HepG2 (cell line): ENCODE measurements around the gene PTGIR. TPM values are rescaled to one million over a fixed set of nuclear protein-coding genes. Genes with fewer than 3 reads are reported as not detected.

ENCODE experiments used
- AGO2 ChIP-seq: fragments of 200-400 bp; formaldehyde crosslinking; optimal IDR thresholded peaks from 2 replicates; pipeline ENCODE3; 2017; ENCODE audit warnings: mild to moderate bottlenecking, low read depth, low read length, moderate library complexity
- DNMT3B ChIP-seq: conservative IDR thresholded peaks from 2 replicates; pipeline ENCODE4 v1.6.1; 2016; ENCODE audit warnings: missing biosample characterization, control low read depth
- FOXM1 ChIP-seq: sonication (generic); formaldehyde crosslinking; IDR thresholded peaks from 2 replicates; pipeline ENCODE4 v1.5.0; 2020; ENCODE audit warnings: missing genetic modification reagents
- HOXA3 ChIP-seq: sonication (generic); formaldehyde crosslinking; IDR thresholded peaks from 2 replicates; pipeline ENCODE4 v1.5.0; 2020; ENCODE audit warnings: missing genetic modification reagents
- IRF2 ChIP-seq: IDR thresholded peaks from 2 replicates; pipeline ENCODE4 v1.6.1; 2018; ENCODE audit warnings: missing genetic modification reagents, missing compliant biosample characterization
- RFX1 ChIP-seq: fragments of 450-650 bp; IDR thresholded peaks from 2 replicates; pipeline ENCODE4 v1.6.1; 2017
- SALL1 ChIP-seq: sonication (generic); formaldehyde crosslinking; IDR thresholded peaks from 2 replicates; pipeline ENCODE4 v1.8.0; 2022; ENCODE audit warnings: mild to moderate bottlenecking, missing genetic modification reagents
- SMAD3 ChIP-seq: sonication (generic); formaldehyde crosslinking; IDR thresholded peaks from 2 replicates; pipeline ENCODE4 v1.4.0; 2020; ENCODE audit warnings: missing genetic modification reagents
- SMC3 ChIP-seq: IDR thresholded peaks from 2 replicates; pipeline ENCODE4 v1.6.1; 2011; ENCODE audit warnings: low read length, improper control_type of control experiment
- THAP11 ChIP-seq: IDR thresholded peaks from 2 replicates; pipeline ENCODE4 v1.6.1; 2016; ENCODE audit warnings: missing biosample characterization, missing genetic modification reagents
- ZNF383 ChIP-seq: sonication (generic); formaldehyde crosslinking; IDR thresholded peaks from 2 replicates; pipeline ENCODE4 v1.4.0; 2020; ENCODE audit warnings: missing genetic modification reagents, mild to moderate bottlenecking, borderline replicate concordance
- ZNF501 ChIP-seq: sonication (generic); formaldehyde crosslinking; IDR thresholded peaks from 2 replicates; pipeline ENCODE4 v1.5.1; 2020; ENCODE audit warnings: mild to moderate bottlenecking, moderate library complexity, missing genetic modification reagents
- ZNF530 ChIP-seq: sonication (generic); formaldehyde crosslinking; IDR thresholded peaks from 2 replicates; pipeline ENCODE4 v1.5.0; 2020; ENCODE audit warnings: low read depth, mild to moderate bottlenecking, missing genetic modification reagents
- ZNF773 ChIP-seq: sonication (generic); formaldehyde crosslinking; IDR thresholded peaks from 2 replicates; pipeline ENCODE4 v1.4.0; 2020; ENCODE audit warnings: missing genetic modification reagents, borderline replicate concordance
- polyA plus RNA-seq, 8 experiments: library from polyadenylated mRNA; depleted of rRNA in 3 of 8; stranded (reverse) in 7 of 8; unstranded in 1 of 8; fragments of >200 nt; fragmentation: Illumina TruSeq in 4 of 8; extraction: Trizol in 4 of 8; gene quantifications; 2 replicates each; pipeline versions ENCODE4 v1.2.1 to v1.2.3, GENCODE V29; 2011 to 2016; ENCODE audit warnings: low read depth in 4 of 8, missing spikeins in 1 of 8, mixed read lengths in 1 of 8; ENCODE audit not compliant: insufficient read depth in 1 of 8
- total RNA-seq, 5 experiments: library from RNA; depleted of rRNA; stranded (reverse); fragments of >200 nt; fragmentation: Illumina TruSeq; extraction: Trizol; gene quantifications; 2 replicates each; pipeline ENCODE4 v1.2.3, GENCODE V29; 2016; ENCODE audit warnings: low read depth in 1 of 5
- TF ChIP-seq, protein P1 (sequence below): sonication (generic); formaldehyde crosslinking; IDR thresholded peaks from 2 replicates; pipeline ENCODE4 v1.4.0; 2020; ENCODE audit warnings: missing genetic modification reagents
- TF ChIP-seq, protein P2 (sequence below): sonication (generic); formaldehyde crosslinking; IDR thresholded peaks from 2 replicates; pipeline ENCODE4 v1.5.1; 2020; ENCODE audit warnings: missing genetic modification reagents, mild to moderate bottlenecking, borderline replicate concordance
- TF ChIP-seq, protein P3 (sequence below): IDR thresholded peaks from 2 replicates; pipeline ENCODE4 v1.4.0; 2020; ENCODE audit warnings: mild to moderate bottlenecking, missing genetic modification reagents

PTGIR gene
- total and polyA plus RNA-seq, 2 of the 13 experiments (the other 11 are each of a cell fraction or from before 2014, with no cell fraction given) = not detected

DNA sequence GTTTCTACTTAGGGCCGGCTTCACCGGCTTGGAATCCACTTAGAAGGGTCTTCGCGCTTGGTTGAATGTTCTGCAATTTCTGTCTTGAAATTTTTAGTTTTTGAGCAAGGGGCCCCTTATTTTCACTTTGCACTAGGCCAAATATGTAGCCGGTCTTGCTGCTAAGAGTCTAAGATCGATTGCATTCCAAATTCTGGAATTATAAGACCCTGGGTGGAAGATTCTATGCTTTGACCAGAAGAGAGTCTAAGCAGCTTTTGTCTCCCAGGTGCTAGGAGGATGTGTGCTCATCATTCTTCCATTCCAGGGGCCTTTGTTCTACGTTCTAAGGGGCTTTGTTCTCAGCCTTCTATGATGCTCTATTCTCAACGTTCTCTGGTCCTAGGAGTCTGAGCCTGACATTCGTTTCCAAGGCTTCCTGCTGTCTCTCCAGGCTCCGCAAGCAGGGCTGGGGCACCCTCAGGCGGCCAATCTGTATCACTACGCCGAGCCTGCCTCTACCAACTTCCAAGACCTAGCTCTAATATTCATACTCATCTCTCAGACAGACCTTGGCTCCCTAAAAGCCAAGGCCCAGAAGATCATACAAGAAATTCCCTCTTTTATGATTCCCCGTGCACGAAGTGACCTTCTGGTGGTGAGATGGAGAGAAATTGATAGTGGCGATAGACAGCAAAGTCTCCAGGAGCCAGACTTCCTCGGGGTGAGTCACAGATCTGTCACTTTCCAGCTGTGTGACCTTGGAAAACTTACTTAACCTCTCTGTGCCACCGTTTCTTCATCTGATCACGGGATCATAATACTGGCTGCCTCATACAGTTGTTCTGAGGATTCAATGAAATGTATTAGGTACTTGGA, 37.1 kb upstream of the PTGIR start (continued):
- TF ChIP-seq ZNF501 (CRISPR knock-in tag) = peak; percentile 32; the same call in 1 of the 2 replicates
- TF ChIP-seq ZNF383 = no peak
- TF ChIP-seq, protein P1, sequence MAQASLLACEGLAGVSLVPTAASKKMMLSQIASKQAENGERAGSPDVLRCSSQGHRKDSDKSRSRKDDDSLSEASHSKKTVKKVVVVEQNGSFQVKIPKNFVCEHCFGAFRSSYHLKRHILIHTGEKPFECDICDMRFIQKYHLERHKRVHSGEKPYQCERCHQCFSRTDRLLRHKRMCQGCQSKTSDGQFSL (CRISPR knock-in tag) = no peak
- TF ChIP-seq HOXA3 = peak; percentile 24; the same call in 1 of the 2 replicates
- no peak for TF ChIP-seq FOXM1 (CRISPR knock-in tag)
- no peak for TF ChIP-seq ZNF530 (CRISPR knock-in tag)
- TF ChIP-seq SMC3 = peak; percentile 90
- TF ChIP-seq AGO2 = no peak
- TF ChIP-seq SALL1 (CRISPR knock-in tag) = peak; percentile 22; the same call in 1 of the 2 replicates
- TF ChIP-seq RFX1 = no peak
- TF ChIP-seq, protein P2, sequence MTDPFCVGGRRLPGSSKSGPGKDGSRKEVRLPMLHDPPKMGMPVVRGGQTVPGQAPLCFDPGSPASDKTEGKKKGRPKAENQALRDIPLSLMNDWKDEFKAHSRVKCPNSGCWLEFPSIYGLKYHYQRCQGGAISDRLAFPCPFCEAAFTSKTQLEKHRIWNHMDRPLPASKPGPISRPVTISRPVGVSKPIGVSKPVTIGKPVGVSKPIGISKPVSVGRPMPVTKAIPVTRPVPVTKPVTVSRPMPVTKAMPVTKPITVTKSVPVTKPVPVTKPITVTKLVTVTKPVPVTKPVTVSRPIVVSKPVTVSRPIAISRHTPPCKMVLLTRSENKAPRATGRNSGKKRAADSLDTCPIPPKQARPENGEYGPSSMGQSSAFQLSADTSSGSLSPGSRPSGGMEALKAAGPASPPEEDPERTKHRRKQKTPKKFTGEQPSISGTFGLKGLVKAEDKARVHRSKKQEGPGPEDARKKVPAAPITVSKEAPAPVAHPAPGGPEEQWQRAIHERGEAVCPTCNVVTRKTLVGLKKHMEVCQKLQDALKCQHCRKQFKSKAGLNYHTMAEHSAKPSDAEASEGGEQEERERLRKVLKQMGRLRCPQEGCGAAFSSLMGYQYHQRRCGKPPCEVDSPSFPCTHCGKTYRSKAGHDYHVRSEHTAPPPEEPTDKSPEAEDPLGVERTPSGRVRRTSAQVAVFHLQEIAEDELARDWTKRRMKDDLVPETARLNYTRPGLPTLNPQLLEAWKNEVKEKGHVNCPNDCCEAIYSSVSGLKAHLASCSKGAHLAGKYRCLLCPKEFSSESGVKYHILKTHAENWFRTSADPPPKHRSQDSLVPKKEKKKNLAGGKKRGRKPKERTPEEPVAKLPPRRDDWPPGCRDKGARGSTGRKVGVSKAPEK (CRISPR knock-in tag) = no peak
- TF ChIP-seq IRF2 (CRISPR knock-in tag) = 0 out of 2 replicates have a peak, but pooled peaks have one; percentile 29
- TF ChIP-seq ZNF773 = no peak
- TF ChIP-seq THAP11 (CRISPR knock-in tag) = peak; percentile 27; the same call in 1 of the 2 replicates
- 0 out of 2 replicates have a peak, but pooled peaks have one; percentile 30 for TF ChIP-seq SMAD3 (CRISPR knock-in tag)
- TF ChIP-seq DNMT3B (CRISPR knock-in tag) = no peak
- TF ChIP-seq, protein P3, sequence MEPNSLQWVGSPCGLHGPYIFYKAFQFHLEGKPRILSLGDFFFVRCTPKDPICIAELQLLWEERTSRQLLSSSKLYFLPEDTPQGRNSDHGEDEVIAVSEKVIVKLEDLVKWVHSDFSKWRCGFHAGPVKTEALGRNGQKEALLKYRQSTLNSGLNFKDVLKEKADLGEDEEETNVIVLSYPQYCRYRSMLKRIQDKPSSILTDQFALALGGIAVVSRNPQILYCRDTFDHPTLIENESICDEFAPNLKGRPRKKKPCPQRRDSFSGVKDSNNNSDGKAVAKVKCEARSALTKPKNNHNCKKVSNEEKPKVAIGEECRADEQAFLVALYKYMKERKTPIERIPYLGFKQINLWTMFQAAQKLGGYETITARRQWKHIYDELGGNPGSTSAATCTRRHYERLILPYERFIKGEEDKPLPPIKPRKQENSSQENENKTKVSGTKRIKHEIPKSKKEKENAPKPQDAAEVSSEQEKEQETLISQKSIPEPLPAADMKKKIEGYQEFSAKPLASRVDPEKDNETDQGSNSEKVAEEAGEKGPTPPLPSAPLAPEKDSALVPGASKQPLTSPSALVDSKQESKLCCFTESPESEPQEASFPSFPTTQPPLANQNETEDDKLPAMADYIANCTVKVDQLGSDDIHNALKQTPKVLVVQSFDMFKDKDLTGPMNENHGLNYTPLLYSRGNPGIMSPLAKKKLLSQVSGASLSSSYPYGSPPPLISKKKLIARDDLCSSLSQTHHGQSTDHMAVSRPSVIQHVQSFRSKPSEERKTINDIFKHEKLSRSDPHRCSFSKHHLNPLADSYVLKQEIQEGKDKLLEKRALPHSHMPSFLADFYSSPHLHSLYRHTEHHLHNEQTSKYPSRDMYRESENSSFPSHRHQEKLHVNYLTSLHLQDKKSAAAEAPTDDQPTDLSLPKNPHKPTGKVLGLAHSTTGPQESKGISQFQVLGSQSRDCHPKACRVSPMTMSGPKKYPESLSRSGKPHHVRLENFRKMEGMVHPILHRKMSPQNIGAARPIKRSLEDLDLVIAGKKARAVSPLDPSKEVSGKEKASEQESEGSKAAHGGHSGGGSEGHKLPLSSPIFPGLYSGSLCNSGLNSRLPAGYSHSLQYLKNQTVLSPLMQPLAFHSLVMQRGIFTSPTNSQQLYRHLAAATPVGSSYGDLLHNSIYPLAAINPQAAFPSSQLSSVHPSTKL (CRISPR knock-in tag) = 0 out of 2 replicates have a peak, but pooled peaks have one; percentile 13
